Femur (tissue), 1 donor: ENCODE data around the gene PCMTD2.
A peak's percentile ranks its signal among the peaks of the same experiment; 100 is the strongest.

Experiments
- DNase-seq: peaks from one replicate; pipeline ENCODE4 v3.0.0-alpha.2; 2017

The PCMTD2 gene

GRCh38 chr20:64255361-64256281 lies at the start of gene PCMTD2:
Gene PCMTD2, plus strand, starts transcription at chr20:64255748. Its CDS starts 4,218 bp downstream, at chr20:64259966.
- peak; percentile 90 for DNase-seq

- no peak for DNase-seq
These were observed 48.9 kb upstream of the PCMTD2 start for GRCh38 chr20:64206614-64207013.

- DNase-seq, result no peak
These were observed 47.6 kb upstream of the PCMTD2 start for GRCh38 chr20:64207641-64208590.

GRCh38 chr20:64209148-64209547 lies 46.4 kb upstream of the PCMTD2 start:
- no peak for DNase-seq

- no peak for DNase-seq
These were observed 44.7 kb upstream of the PCMTD2 start for GRCh38 chr20:64210656-64211369.

- DNase-seq, result no peak
These were observed 43.5 kb upstream of the PCMTD2 start for GRCh38 chr20:64211874-64212658.

GRCh38 chr20:64212755-64213154 lies 42.8 kb upstream of the PCMTD2 start:
- DNase-seq, result peak; percentile 85

- no peak for DNase-seq
These were observed 41.4 kb upstream of the PCMTD2 start for GRCh38 chr20:64214113-64214512.

GRCh38 chr20:64214952-64215351 lies 40.6 kb upstream of the PCMTD2 start:
- no peak for DNase-seq

- DNase-seq, result no peak
These were observed 39.5 kb upstream of the PCMTD2 start for GRCh38 chr20:64216036-64216435.

- no peak for DNase-seq
These were observed 38.6 kb upstream of the PCMTD2 start for GRCh38 chr20:64216910-64217309.

- no peak for DNase-seq
These were observed 37.9 kb upstream of the PCMTD2 start for GRCh38 chr20:64217539-64218221.

- DNase-seq, result no peak
These were observed 36.3 kb upstream of the PCMTD2 start for GRCh38 chr20:64219202-64219601.

- no peak for DNase-seq
These were observed 35.8 kb upstream of the PCMTD2 start for GRCh38 chr20:64219730-64220129.

GRCh38 chr20:64220420-64220819 lies 35.1 kb upstream of the PCMTD2 start:
- DNase-seq, result no peak

GRCh38 chr20:64220891-64221527 lies 34.5 kb upstream of the PCMTD2 start:
- peak; percentile 41 for DNase-seq

GRCh38 chr20:64222291-64222735 lies 33.2 kb upstream of the PCMTD2 start:
- no peak for DNase-seq

GRCh38 chr20:64222851-64223525 lies 32.6 kb upstream of the PCMTD2 start:
- no peak for DNase-seq

- peak; percentile 77 for DNase-seq
These were observed 32.0 kb upstream of the PCMTD2 start for GRCh38 chr20:64223526-64224067.
